GM12878 (cell line): ENCODE measurements around the gene BEND7. TPM values are rescaled to one million over a fixed set of nuclear protein-coding genes. Genes with fewer than 3 reads are reported as not detected.

ENCODE experiments used
- ATAC-seq: fragments of 200-7000 bp; cut with Tn5 transposase; 3 replicates; pipeline ENCODE4 v1.9.1; 2020; ENCODE audit warnings: mild to moderate bottlenecking, moderate library complexity
- BruUV-seq: library from RNA; stranded (reverse); fragments of 400-500 nt; replicated peaks from 2 replicates; lab custom pipeline; 2021; lab: Mats Ljungman, UMichigan
- CTCF ChIA-PET: fragments of 300-600 bp; sonication (Branson Sonifier 250); formaldehyde crosslinking; extraction: SDS; loops from one replicate; lab custom pipeline; 2021; ENCODE audit warnings: inconsistent platforms; lab: Yijun Ruan, JAX
- POLR2A ChIA-PET: fragments of 350-600 bp; formaldehyde crosslinking; extraction: SDS; loops from one replicate; lab custom pipeline; 2021; ENCODE audit warnings: inconsistent platforms; lab: Charles Lee
- RAD21 ChIA-PET: fragments of 300-600 bp; sonication (Branson Sonifier 250); formaldehyde crosslinking; loops from one replicate; lab custom pipeline; 2023; ENCODE audit warnings: antibody characterized with exemption; ENCODE audit not compliant: unreplicated experiment; lab: Charles Lee
- SMC1A ChIA-PET: fragments of 300-600 bp; sonication (Branson Sonifier 250); formaldehyde crosslinking; loops from one replicate; lab custom pipeline; 2023; ENCODE audit not compliant: unreplicated experiment, uncharacterized antibody; lab: Charles Lee
- DNase-seq: peaks from one replicate; pipeline ENCODE4 v3.0.0-alpha.2; 2011; ENCODE audit warnings: low read depth, low spot score
- FAIRE-seq: peaks from 3 replicates; lab custom pipeline; 2011; peaks lifted over from hg19 to GRCh38; lab: Jason Lieb, UNC
- H2AFZ ChIP-seq: 2 replicates; pipeline ENCODE4 v1.6.0; 2011; ENCODE audit warnings: low read depth, low read length, control low read depth; ENCODE audit not compliant: control insufficient read depth
- H3K27ac ChIP-seq: 2 replicates; pipeline ENCODE4 v1.5.1; 2011; ENCODE audit warnings: control low read depth; ENCODE audit not compliant: control insufficient read depth, insufficient read depth
- H3K27me3 ChIP-seq, 2 experiments: replicated peaks in 1 of 2; 2 replicates each; pipeline versions ENCODE4 v1.6.0 to v1.6.1; 2011; ENCODE audit warnings: low read length in 1 of 2; ENCODE audit not compliant: control insufficient read depth in 2 of 2, insufficient read depth in 2 of 2
- H3K36me3 ChIP-seq, 2 experiments: 2 replicates each; pipeline ENCODE4 v1.5.1; 2011; ENCODE audit warnings: low read length in 1 of 2; ENCODE audit not compliant: control insufficient read depth in 2 of 2, insufficient read depth in 2 of 2
- H3K4me1 ChIP-seq: 2 replicates; pipeline ENCODE4 v1.6.1; 2011; ENCODE audit warnings: mild to moderate bottlenecking, low read length, moderate library complexity, mixed read lengths; ENCODE audit not compliant: control insufficient read depth, insufficient read depth
- H3K4me2 ChIP-seq: 2 replicates; pipeline ENCODE4 v1.6.0; 2011; ENCODE audit warnings: control low read depth; ENCODE audit not compliant: control insufficient read depth, insufficient read depth
- H3K4me3 ChIP-seq: fragments of 200-600 bp; sonication (generic); 2 replicates; pipeline ENCODE4 v1.5.1; 2016
- H3K79me2 ChIP-seq: 2 replicates; pipeline ENCODE4 v1.6.0; 2011; ENCODE audit warnings: low read length; ENCODE audit not compliant: control insufficient read depth, insufficient read depth
- H3K9ac ChIP-seq: 2 replicates; pipeline ENCODE4 v1.8.0; 2011; ENCODE audit warnings: low read length, control low read depth, mixed read lengths; ENCODE audit not compliant: control insufficient read depth, insufficient read depth
- H3K9me3 ChIP-seq: replicated peaks from 3 replicates; pipeline ENCODE4 v1.5.1; 2011; ENCODE audit warnings: mild to moderate bottlenecking, low read length; ENCODE audit not compliant: control insufficient read depth, insufficient read depth
- H4K20me1 ChIP-seq: 2 replicates; pipeline ENCODE4 v1.6.0; 2011; ENCODE audit not compliant: control insufficient read depth, insufficient read depth
- ASH2L ChIP-seq: fragments of 300-600, 200-600 bp; sonication (generic); IDR thresholded peaks from 2 replicates; pipeline ENCODE4 v1.6.1; 2017; ENCODE audit warnings: low read depth, mild to moderate bottlenecking, borderline replicate concordance
- CBX3 ChIP-seq: fragments of 200-600 bp; sonication (generic); IDR thresholded peaks from 2 replicates; pipeline ENCODE4 v1.6.1; 2016; ENCODE audit warnings: low read depth, borderline replicate concordance
- CBX5 ChIP-seq: sonication (generic); IDR thresholded peaks from 2 replicates; pipeline ENCODE4 v1.6.1; 2016; ENCODE audit warnings: low read depth, moderate library complexity, mild to moderate bottlenecking, inconsistent platforms
- FOXM1 ChIP-seq: IDR thresholded peaks from 2 replicates; pipeline ENCODE4 v1.6.1; 2012; ENCODE audit warnings: low read depth, mild to moderate bottlenecking, inconsistent platforms, low read length, moderate library complexity
- HDAC2 ChIP-seq: fragments of 200-600 bp; sonication (generic); IDR thresholded peaks from 2 replicates; pipeline ENCODE4 v1.6.1; 2017
- JUND ChIP-seq: IDR thresholded peaks from 2 replicates; pipeline ENCODE4 v1.6.1; 2012; ENCODE audit warnings: low read depth, mild to moderate bottlenecking, low read length, improper control_type of control experiment, moderate library complexity
- NR2F1 ChIP-seq: fragments of 450-650 bp; conservative IDR thresholded peaks from 2 replicates; pipeline ENCODE4 v1.6.1; 2017; ENCODE audit warnings: mild to moderate bottlenecking
- SIX5 ChIP-seq: IDR thresholded peaks from 2 replicates; pipeline ENCODE4 v1.6.1; 2011; ENCODE audit warnings: mild to moderate bottlenecking, low read depth, low read length, moderate library complexity; ENCODE audit not compliant: severe bottlenecking
- ZBED1 ChIP-seq: IDR thresholded peaks from 2 replicates; pipeline ENCODE4 v1.6.1; 2016; ENCODE audit warnings: borderline replicate concordance
- WGBS: methylation state at CpG from one replicate; pipeline ENCODE4 v1.1.6; 2016; ENCODE audit warnings: low lambda C conversion rate; ENCODE audit not compliant: insufficient replicate concordance, insufficient coverage; ENCODE audit errors: missing lambda C conversion rate; 5-methylcytosine and 5-hydroxymethylcytosine counted together
- in situ Hi-C: fragments of 300-500 bp; cut with MboI; formaldehyde crosslinking; loops from 9 replicates; pipeline ENCODE4 v1.14.3; 2018; ENCODE audit warnings: mixed read lengths
- intact Hi-C: fragments of 100-400 bp; cut with micrococcal nuclease; formaldehyde crosslinking; loops from one replicate; pipeline ENCODE4 v1.14.2; 2022; ENCODE audit not compliant: unreplicated experiment
- polyA plus RNA-seq, 11 experiments: library from polyadenylated mRNA; depleted of rRNA in 4 of 11; unstranded in 6 of 11; stranded (reverse) in 5 of 11; fragments of >200 nt; fragmentation: Nextera tagmentation in 4 of 11; fragmentation: Illumina TruSeq in 1 of 11; extraction: Ambion mirVana in 4 of 11; extraction: Trizol in 1 of 11; gene quantifications; 1 replicate in 1 of 11; 2 replicates in 10 of 11; pipeline versions ENCODE4 v1.2.1 to v1.2.3, GENCODE V29; 2011 to 2016; ENCODE audit warnings: inconsistent platforms in 2 of 11, missing spikeins in 2 of 11, low read depth in 1 of 11
- total RNA-seq, 4 experiments: library from RNA; depleted of rRNA in 3 of 4; stranded (reverse); fragments of >200 nt in 3 of 4; fragmentation: Illumina TruSeq in 1 of 4; extraction: Trizol in 1 of 4; gene quantifications; 2 replicates each; pipeline versions ENCODE4 v1.2.1 to v1.2.3, GENCODE V29; 2013 to 2021
- TF ChIP-seq, protein P1 (sequence below): IDR thresholded peaks from 2 replicates; pipeline ENCODE4 v1.6.1; 2012; ENCODE audit warnings: improper control_type of control experiment, low read depth, low read length; ENCODE audit not compliant: insufficient replicate concordance

The BEND7 gene
- total and polyA plus RNA-seq, 10 of the 15 experiments (the other 5 are each of a cell fraction or from before 2014, with no cell fraction given), result not detected

DNA sequence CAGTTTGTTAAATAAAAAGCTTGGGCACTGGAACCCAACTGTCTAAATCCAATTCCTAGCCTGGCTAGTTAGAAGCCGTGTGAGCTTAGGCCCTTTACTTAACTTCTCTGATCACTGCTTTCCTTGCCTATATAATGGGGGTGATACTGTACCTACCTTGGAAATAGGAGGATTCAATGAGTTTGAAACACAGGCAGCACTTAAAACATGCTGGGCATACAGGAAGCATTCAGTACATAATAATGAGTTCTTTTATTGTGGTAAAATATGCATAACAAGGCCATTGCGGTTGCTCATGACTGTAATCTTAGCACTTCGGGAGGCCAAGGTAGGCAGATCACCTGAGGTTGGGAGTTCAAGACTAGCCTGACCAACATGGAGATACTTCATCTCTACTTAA lies 133.3 kb downstream of the BEND7 start (continued):
- no peak for TF ChIP-seq ASH2L
- TF ChIP-seq FOXM1, result no peak
- no peak for TF ChIP-seq CBX5
- no peak for TF ChIP-seq JUND
- TF ChIP-seq ZBED1, result no peak
- no peak for TF ChIP-seq SIX5
- TF ChIP-seq NR2F1, result no peak
- TF ChIP-seq, protein P1, sequence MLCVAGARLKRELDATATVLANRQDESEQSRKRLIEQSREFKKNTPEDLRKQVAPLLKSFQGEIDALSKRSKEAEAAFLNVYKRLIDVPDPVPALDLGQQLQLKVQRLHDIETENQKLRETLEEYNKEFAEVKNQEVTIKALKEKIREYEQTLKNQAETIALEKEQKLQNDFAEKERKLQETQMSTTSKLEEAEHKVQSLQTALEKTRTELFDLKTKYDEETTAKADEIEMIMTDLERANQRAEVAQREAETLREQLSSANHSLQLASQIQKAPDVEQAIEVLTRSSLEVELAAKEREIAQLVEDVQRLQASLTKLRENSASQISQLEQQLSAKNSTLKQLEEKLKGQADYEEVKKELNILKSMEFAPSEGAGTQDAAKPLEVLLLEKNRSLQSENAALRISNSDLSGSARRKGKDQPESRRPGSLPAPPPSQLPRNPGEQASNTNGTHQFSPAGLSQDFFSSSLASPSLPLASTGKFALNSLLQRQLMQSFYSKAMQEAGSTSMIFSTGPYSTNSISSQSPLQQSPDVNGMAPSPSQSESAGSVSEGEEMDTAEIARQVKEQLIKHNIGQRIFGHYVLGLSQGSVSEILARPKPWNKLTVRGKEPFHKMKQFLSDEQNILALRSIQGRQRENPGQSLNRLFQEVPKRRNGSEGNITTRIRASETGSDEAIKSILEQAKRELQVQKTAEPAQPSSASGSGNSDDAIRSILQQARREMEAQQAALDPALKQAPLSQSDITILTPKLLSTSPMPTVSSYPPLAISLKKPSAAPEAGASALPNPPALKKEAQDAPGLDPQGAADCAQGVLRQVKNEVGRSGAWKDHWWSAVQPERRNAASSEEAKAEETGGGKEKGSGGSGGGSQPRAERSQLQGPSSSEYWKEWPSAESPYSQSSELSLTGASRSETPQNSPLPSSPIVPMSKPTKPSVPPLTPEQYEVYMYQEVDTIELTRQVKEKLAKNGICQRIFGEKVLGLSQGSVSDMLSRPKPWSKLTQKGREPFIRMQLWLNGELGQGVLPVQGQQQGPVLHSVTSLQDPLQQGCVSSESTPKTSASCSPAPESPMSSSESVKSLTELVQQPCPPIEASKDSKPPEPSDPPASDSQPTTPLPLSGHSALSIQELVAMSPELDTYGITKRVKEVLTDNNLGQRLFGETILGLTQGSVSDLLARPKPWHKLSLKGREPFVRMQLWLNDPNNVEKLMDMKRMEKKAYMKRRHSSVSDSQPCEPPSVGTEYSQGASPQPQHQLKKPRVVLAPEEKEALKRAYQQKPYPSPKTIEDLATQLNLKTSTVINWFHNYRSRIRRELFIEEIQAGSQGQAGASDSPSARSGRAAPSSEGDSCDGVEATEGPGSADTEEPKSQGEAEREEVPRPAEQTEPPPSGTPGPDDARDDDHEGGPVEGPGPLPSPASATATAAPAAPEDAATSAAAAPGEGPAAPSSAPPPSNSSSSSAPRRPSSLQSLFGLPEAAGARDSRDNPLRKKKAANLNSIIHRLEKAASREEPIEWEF, result no peak
- no peak for TF ChIP-seq CBX3

DNA sequence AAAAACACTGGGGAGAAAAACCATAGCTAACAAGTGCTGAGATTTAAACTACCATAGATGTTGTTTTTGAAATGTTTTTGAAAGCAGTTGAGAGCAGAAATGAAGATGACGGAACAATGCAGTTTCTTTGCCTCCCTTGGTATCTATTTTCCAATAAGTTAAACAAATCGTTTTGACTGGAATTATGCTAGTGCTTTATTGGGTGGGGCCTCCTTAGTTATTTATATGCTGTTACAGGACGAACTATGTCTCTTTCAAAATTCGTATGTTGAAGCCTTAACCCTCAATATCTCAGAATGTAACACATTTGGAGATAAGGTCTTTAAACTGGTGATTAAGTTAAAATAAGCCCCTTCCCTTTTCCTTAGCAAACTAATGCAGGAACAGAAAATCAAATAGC lies 135.2 kb downstream of the BEND7 start:
- H3K4me1 ChIP-seq, result no peaks in the 10 kb centered on the region
- H3K27ac ChIP-seq, result no peak overlapping the region
- ChIA-PET SMC1A (interaction anchor here (1.9 kb wide), 1 partner anchor 22 kb away, joined by 5 read pairs; no protein-coding TSS in a partner anchor), RAD21 (no interaction called here), POLR2A (no interaction called here), CTCF (no interaction called here)
- no peak overlapping the region for H3K4me2 ChIP-seq
- H3K4me3 ChIP-seq, result no peak overlapping the region
- no peak for FAIRE-seq
- no peak overlapping the region for H3K9ac ChIP-seq
- no peaks in the 10 kb centered on the region for H3K9me3 ChIP-seq
- in situ Hi-C loops (no loop called here), intact Hi-C loops (no loop called here)
- no peaks in the 10 kb centered on the region for H3K79me2 ChIP-seq
- no peaks in the 10 kb centered on the region for H4K20me1 ChIP-seq
- no peaks in the 10 kb centered on the region for H3K27me3 ChIP-seq
- no peak for TF ChIP-seq HDAC2
- no peaks in the 10 kb centered on the region for H3K36me3 ChIP-seq
- DNase-seq, result no peak
- H2AFZ ChIP-seq, result no peak overlapping the region
- no TSS peak for BruUV-seq
- WGBS, result 26% methylated on average over 4 of the region's 4 CpGs
- no peak for ATAC-seq
